Left kidney (tissue), 2 donors: ENCODE measurements around the gene TMEM109. TPM values are rescaled to one million over a fixed set of nuclear protein-coding genes. Genes with fewer than 3 reads are reported as not detected.
A peak's percentile ranks its signal among the peaks of the same experiment; 100 is the strongest.
"Not testable (repeated sequence)": the region's sequence is repeated elsewhere in the genome, so short reads cannot be mapped to it uniquely, and the experiment has no call there.

Experiments
- DNase-seq: peaks from one replicate; pipeline ENCODE4 v3.0.0-alpha.2; 2013
- polyA plus RNA-seq: library from polyadenylated mRNA; unstranded; fragments of 120-200 nt; gene quantifications from one replicate; pipeline ENCODE4 v1.2.1, GENCODE V29; 2013; ENCODE audit not compliant: insufficient read length

Gene TMEM109
- polyA plus RNA-seq, 1 donor: 76.0 TPM

DNA sequence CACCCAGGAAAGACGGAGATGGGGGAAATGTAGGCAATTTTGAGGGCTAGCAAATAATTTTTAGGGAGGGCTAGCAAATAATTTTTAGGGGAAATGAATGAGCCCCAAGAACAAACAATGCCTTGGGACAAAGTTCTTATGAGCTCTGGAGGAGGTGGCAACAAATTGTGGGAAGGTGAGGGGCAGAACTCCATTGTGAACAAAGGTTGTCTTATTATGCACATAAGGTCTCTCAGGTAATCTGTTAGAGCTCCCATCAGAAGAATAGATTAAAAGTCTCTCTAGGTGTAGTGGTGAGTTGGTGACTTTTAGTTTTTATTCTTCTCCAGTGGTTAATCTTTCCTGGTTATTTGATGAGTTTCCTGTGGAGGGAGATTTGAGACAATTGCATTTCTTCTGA, 5.2 kb upstream of the TMEM109 start:
- DNase-seq: no peak

DNA sequence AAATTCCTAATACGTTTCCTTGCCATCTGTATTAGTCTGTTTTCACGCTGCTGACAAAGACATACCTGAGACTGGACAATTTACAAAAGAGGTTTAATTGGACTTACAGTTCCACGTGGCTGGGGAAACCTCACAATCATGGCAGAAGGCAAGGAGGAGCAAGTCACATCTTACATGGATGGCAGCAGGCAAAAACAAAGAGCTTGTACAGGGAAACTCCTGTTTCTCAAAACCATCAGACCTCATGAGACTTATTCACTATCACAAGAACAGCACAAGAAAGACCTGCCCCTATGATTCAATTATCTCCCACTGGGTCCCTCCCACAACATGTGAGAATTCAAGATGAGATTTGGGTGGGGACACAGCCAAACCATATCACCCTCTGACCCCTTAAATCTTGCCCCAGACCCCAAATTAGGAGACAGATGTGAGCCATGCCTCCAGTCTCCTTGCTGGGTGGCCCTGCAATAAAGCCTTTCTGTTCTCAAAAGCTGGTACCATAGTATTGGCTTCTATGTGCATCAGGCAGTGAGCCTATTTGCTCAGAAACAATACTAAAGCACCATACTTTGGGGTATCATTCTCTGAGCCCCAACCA, 4.2 kb upstream of the TMEM109 start:
- DNase-seq: not testable (repeated sequence)

DNA sequence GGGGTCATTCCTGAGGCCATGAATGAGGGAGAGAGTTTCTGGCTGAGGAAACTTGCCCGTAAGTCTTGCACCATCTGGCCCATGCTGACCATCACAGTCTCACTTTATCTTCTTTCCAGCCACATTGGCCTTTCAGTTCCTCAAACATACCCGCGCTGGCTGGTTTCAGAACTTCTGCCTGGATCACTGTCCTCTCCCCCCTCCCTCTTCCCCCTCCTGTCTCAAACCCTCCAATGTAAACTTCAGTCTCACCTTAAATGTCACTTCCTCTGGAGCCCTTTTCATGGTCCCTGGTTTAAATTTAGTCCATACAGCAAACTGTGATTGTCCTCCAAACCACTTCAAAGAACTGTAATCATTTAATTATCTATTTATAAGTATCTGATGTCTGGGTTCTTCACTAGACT, 3.7 kb upstream of the TMEM109 start:
- DNase-seq: no peak

- DNase-seq: no peak
Observed at GRCh38 chr11:60910711-60911380, 3.1 kb upstream of the TMEM109 start.

- DNase-seq: no peak
Observed at GRCh38 chr11:60912223-60912850, 1.6 kb upstream of the TMEM109 start.

DNA sequence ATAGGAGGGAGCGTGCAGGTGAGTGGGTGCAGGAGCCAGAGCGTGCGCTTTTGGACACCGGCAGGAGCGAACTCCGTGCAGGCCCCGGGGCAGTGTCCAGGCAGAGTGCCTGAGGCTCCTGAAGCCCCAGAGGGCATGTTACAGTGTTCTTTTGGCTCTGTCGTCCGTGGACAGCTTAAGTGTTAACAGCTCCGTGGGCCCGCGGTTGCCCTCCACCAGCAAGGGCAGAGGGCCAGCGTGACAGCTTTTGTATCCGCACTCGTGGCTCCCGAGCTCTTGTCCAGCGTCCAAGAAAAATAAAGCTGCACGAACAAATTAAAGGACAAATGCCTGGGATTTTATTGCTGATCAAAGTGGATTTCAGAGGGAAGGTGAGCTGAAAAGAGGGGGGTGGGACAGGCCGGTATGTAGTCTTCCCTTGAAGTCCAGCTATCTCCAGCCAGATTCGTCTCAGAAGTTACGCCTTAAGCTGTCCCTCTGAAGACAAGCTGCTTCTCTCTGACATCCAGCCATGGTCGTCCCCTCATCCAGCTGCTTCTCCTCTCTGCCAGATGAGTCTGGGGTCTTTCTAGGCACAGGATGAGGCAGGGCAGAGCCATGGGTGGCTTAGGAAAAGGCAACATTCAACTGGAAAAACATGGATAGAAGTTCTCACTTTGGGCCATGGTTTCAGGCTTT, 968 bp upstream of the TMEM109 start:
- DNase-seq: no peak

GRCh38 chr11:60914633-60915247, 782 bp downstream of the TMEM109 start:
- DNase-seq: no peak

- DNase-seq: no peak
Observed at GRCh38 chr11:60915248-60915914, 1.4 kb downstream of the TMEM109 start.

DNA sequence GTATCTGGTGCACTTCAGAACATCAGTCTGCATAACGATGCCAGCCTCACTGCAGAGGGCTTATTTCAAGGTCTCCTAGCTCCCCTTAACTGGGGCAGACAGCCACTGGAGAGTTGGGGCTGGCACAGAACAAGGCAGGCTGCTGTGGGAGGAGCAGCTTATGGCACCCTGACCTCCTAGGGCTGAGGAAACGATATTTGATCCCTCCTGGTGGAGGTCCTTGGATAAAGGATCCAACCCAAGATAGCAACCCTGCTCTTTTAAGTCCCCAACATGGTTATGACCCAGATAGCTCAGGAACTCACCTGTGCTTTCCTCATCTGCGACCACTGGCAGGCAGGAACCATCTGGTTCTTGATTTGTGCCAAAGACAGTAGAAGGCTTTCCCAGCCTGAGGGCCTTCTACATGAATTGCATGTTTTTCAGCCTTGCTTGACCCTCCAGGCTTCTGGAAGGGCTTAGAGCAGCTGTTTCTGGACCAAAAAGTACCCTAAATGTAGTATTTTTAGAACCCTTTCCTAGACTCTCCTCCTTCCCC, 2.8 kb downstream of the TMEM109 start:
- no peak for DNase-seq

- DNase-seq: no peak
Observed at GRCh38 chr11:60917267-60917666, 3.3 kb downstream of the TMEM109 start.

DNA sequence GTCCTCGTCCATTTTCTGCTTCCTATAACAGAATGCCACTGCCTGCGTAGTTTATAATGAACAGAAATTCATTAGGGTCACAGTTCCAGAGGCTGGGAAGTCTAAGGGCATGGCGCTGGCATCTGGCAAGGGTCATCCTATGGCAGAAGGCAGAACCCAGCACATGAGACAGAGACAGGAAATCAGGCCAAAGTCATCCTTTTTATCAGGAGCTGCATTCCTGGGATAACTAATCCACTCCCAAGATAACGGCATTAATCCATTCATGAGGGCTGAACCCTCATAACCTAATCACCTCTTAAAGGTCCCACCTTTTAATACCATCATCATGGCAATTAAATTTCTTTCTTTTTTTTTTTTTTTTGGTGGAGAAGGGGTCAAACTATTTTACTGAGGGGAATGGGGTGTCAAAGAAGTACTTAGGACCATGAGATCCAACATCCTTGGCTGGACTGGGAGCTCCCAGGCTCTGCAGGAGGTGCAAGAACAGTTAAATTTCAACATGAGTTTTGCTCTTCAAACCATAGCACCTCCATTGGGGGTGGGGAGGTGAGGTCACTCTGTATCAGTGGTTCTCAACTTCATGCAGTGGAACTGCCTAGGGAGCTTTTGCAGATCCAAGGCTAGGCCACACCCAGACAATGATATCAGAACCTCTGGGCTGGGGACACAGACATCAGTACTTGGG, 4.4 kb downstream of the TMEM109 start:
- DNase-seq: no peak

DNA sequence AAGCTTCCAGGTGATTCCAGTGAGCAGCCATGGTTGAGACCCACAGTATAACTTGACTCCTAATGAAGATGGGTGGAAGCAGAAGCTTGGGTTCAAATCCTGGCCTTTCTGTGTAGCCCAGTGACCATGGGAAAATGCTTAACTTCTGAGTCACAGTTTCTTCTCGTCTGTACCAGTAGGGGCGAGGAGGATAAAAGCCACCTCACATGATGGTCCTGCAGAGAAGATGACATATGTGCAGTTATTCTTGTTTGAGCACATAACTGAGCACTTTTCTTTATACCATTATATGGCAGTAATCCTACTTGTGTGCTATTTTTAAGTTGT, 4.9 kb downstream of the TMEM109 start:
- no peak for DNase-seq

GRCh38 chr11:60919320-60919719, 5.4 kb downstream of the TMEM109 start:
- DNase-seq: no peak

DNA sequence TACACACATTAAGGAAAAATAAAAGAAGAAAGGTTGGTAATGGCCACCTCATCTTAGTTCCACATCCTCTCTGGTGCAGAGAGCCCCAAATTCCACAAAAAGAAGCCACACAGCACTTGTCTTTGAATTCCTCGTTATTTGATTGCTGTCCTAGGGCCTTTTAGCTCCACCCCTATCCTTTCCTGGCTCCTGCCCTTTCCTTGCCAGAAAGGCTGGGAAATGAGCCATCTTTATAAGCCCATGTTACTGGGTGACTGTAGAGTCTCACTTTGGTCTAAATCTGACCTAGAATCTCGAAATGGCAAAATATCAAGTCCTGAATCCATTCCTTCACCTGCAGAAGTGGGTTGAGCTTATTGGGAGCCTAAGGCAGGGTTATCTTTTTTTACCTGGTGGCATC, 6.0 kb downstream of the TMEM109 start:
- no peak for DNase-seq

- no peak for DNase-seq
Observed at GRCh38 chr11:60921259-60921658, 7.3 kb downstream of the TMEM109 start.

- DNase-seq: no peak
Observed at GRCh38 chr11:60921777-60922335, 7.9 kb downstream of the TMEM109 start.

DNA sequence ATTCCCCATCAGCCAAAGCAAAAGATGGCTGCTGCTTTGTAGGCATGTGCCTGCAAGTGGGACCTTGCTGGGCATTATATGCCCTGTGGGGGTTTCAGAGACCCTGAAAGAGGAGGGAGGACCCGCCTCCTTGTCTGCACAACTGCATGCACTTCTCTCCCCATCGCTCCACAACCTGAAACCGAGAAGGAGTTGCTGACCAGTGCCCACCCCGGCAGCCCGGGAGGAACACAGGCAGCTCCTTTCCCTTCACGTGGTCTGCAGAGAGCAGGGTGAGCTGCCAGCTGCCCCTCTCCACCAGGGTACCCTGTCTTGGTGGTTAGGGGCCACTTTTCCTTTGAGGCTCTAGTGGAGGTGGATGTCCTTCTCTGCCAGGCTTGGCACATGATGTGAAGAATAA, 8.9 kb downstream of the TMEM109 start:
- no peak for DNase-seq

DNA sequence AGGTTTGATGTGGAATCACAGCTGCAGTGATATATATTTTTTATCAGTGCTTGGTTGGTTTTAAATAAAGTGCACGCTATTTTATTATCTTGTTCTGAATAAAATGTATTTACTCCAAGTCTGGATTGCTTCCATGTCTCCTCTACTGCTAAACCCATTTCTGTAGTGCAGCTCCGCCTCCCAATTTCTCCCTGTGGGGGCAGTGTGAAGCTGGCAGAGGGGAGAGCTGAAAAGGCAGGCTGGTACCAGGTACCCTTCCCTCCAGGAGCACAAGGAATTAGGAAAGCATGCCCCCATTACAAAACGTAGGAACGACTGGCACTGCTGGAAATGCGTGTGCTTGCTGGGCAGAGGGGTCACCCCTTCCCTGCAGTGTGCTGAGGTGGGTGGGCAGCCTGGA, 9.4 kb downstream of the TMEM109 start:
- no peak for DNase-seq

GRCh38 chr11:60923800-60924109, 9.8 kb downstream of the TMEM109 start:
- no peak for DNase-seq

- peak; percentile 71 for DNase-seq
Observed at GRCh38 chr11:60924110-60924905, 10.3 kb downstream of the TMEM109 start, which contains the start of gene TMEM132A. Gene TMEM132A, plus strand, starts transcription at chr11:60924460. Its CDS starts 174 bp downstream, at chr11:60924634.
